Lung (tissue), 12 donors: Measurements from ENCODE around the gene SSC5D. TPM values are rescaled to one million over a fixed set of nuclear protein-coding genes. Genes with fewer than 3 reads are reported as not detected.

Experiments used
- ATAC-seq: fragments of 200-7000 bp; cut with Tn5 transposase; one replicate; pipeline ENCODE4 v1.9.1; 2020; ENCODE audit warnings: moderate number of reproducible peaks; ENCODE audit not compliant: insufficient read depth, low FRiP score
- DNase-seq, 3 donors: peaks; one replicate each; pipeline ENCODE4 v3.0.0-alpha.2; 2013 to 2017
- H3K27ac ChIP-seq, 2 donors: one replicate each; pipeline ENCODE4 v1.5.1; 2013; ENCODE audit warnings: mild to moderate bottlenecking in 2 of 2, moderate library complexity in 2 of 2, control low read depth in 1 of 2, inconsistent platforms in 1 of 2, low read depth in 1 of 2, low read length in 1 of 2
- H3K27me3 ChIP-seq, 3 donors: one replicate each; pipeline ENCODE4 v1.5.1; 2013; ENCODE audit warnings: low read length in 2 of 3; ENCODE audit not compliant: control insufficient read depth in 3 of 3, insufficient read depth in 3 of 3
- H3K36me3 ChIP-seq, 4 donors: one replicate each; pipeline ENCODE4 v1.5.1; 2013; ENCODE audit warnings: low read length in 4 of 4, mild to moderate bottlenecking in 1 of 4, moderate library complexity in 1 of 4; ENCODE audit not compliant: control insufficient read depth in 4 of 4, insufficient read depth in 4 of 4
- H3K4me1 ChIP-seq, 5 donors: one replicate each; pipeline ENCODE4 v1.5.1; 2013; ENCODE audit warnings: low read length in 5 of 5, mild to moderate bottlenecking in 2 of 5, moderate library complexity in 1 of 5; ENCODE audit not compliant: control insufficient read depth in 5 of 5, insufficient read depth in 5 of 5
- H3K4me3 ChIP-seq: one replicate; pipeline ENCODE4 v1.5.1; 2013; ENCODE audit warnings: mild to moderate bottlenecking, control low read depth, moderate library complexity
- H3K9ac ChIP-seq, 2 donors: one replicate each; pipeline ENCODE4 v1.5.1; 2013; ENCODE audit warnings: low read length in 2 of 2, control low read depth in 1 of 2; ENCODE audit not compliant: insufficient read depth in 1 of 2
- H3K9me3 ChIP-seq, 4 donors: one replicate each; pipeline ENCODE4 v1.5.1; 2013; ENCODE audit warnings: low read length in 3 of 4, mild to moderate bottlenecking in 1 of 4, moderate library complexity in 1 of 4; ENCODE audit not compliant: control insufficient read depth in 4 of 4, insufficient read depth in 3 of 4
- CTCF ChIP-seq: IDR thresholded peaks from 2 replicates; pipeline ENCODE4 v1.5.1; 2012; ENCODE audit warnings: mild to moderate bottlenecking; ENCODE audit errors: control extremely low read depth, extremely low read depth
- WGBS, 2 donors: extraction: QIAGEN DNeasy Blood & Tissue Kit; methylation state at CpG; one replicate each; pipeline ENCODE4 v1.1.7; 2013; 5-methylcytosine and 5-hydroxymethylcytosine counted together
- polyA plus RNA-seq, 2 donors: library from polyadenylated mRNA; stranded (reverse); fragments of 200-250 nt; gene quantifications; one replicate each; pipeline ENCODE4 v1.2.1, GENCODE V29; 2013
- total RNA-seq, 2 donors: library from RNA; depleted of rRNA in 1 of 2; stranded (reverse); fragments of >200 nt in 1 of 2; gene quantifications; one replicate each; pipeline ENCODE4 v1.2.1, GENCODE V29; 2014 to 2021
- donor health status: control.
- donor health status: control.
- donor health status: Bipolar disorder and iron deficiency.
- donor health status: healthy.
- donor health status: DM: yes; HTN: yes; CAD: no.

SSC5D gene
- total and polyA plus RNA-seq, 4 donors, result 0.66 to 8.4 (median 4.4) TPM

- peaks cover 0 to 16% (median 0%) of the 10 kb centered on the region in 4 donors for H3K36me3 ChIP-seq
- DNase-seq, result no peak
- H3K9ac ChIP-seq, result no peak overlapping the region
- no peak for ATAC-seq
- peaks cover 7 to 47% (median 16%) of the 10 kb centered on the region in 3 donors for H3K27me3 ChIP-seq
- WGBS, 2 donors, result 2% methylated on average over 28 to 79 of the region's 80 CpGs
- peaks cover 0 to 6% (median 5%) of the 10 kb centered on the region in 5 donors for H3K4me1 ChIP-seq
- no peak overlapping the region for H3K4me3 ChIP-seq
- no peak overlapping the region for H3K27ac ChIP-seq
- no peaks in the 10 kb centered on the region for H3K9me3 ChIP-seq
- TF ChIP-seq CTCF, result no peak
These were observed 36.9 kb upstream of the SSC5D start for GRCh38 chr19:55451163-55451964.

GRCh38 chr19:55451965-55452748, 36.1 kb upstream of the SSC5D start:
- H3K9ac ChIP-seq, result no peak overlapping the region
- no peak overlapping the region for H3K4me3 ChIP-seq
- no peak for ATAC-seq
- peaks cover 0 to 6% (median 5%) of the 10 kb centered on the region in 5 donors for H3K4me1 ChIP-seq
- DNase-seq, result peak in 2 of 3 donors; percentile 16 to 38
- TF ChIP-seq CTCF, result no peak
- peaks cover 7 to 42% (median 11%) of the 10 kb centered on the region in 3 donors for H3K27me3 ChIP-seq
- no peaks in the 10 kb centered on the region for H3K9me3 ChIP-seq
- whole genome bisulfite sequencing, 2 donors, result 3 to 4% methylated on average over 43 to 57 of the region's 57 CpGs
- H3K36me3 ChIP-seq, result peaks cover 0 to 19% (median 0%) of the 10 kb centered on the region in 4 donors
- H3K27ac ChIP-seq, result no peak overlapping the region

GRCh38 chr19:55452749-55453346, 35.4 kb upstream of the SSC5D start:
- Histone ChIP-seq H3K4me1 (peaks cover 0 to 6% (median 5%) of the 10 kb centered on the region in 5 donors), H3K4me3 (no peak overlapping the region), H3K27me3 (peaks cover 7 to 35% (median 11%) of the 10 kb centered on the region in 3 donors), H3K9ac (no peak overlapping the region), H3K27ac (no peak overlapping the region), H3K36me3 (peaks cover 0 to 19% (median 0%) of the 10 kb centered on the region in 4 donors), H3K9me3 (no peaks in the 10 kb centered on the region)
- ATAC-seq, result peak; percentile 25
- peak; percentile 91 to 93 (median 93) for DNase-seq
- WGBS, 2 donors, result 18 to 20% methylated on average over 24 to 34 of the region's 34 CpGs
- TF ChIP-seq CTCF, result no peak
